Measurements from ENCODE around the gene KRTAP3-2.

KRTAP3-2 gene

DNA sequence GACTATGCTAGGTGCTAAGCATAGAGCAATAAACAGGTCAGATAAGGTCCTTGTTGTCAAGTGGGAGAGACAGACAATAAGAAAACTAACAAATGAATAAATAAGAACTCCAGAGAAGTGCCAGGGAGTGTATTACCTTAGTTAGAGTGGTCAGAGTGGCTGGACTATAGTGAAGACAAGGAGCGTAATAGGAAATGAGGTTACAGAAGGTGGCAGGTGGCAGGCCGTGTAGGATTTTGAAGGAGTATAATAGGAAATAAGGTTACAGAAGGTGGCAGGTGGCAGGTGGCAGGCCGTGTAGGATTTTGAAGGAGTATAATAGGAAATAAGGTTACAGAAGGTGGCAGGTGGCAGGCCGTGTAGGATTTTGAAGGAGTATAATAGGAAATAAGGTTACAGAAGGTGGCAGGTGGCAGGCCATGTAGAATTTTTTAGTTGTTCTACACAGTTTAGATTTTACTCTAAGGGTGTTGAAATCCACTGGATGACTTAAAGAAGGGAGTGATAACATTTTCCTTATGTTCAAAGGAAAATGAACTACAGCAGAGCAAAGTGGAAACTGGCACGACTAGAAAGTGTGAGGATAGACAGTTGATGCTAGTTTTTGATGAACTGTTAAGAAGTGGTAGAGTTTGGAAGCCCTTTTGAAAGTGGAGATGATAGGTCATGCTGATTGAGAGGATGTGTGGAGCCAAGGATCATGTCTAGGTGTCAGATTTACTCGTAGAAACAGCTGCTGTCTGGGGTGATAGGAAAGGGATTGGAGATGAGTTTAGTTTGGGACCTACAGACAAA is 12.8 kb upstream of the KRTAP3-2 start:
- DNase-seq (ENCODE audit: insufficient read length, low spot score) (no peak), FAIRE-seq (no peak)

DNA sequence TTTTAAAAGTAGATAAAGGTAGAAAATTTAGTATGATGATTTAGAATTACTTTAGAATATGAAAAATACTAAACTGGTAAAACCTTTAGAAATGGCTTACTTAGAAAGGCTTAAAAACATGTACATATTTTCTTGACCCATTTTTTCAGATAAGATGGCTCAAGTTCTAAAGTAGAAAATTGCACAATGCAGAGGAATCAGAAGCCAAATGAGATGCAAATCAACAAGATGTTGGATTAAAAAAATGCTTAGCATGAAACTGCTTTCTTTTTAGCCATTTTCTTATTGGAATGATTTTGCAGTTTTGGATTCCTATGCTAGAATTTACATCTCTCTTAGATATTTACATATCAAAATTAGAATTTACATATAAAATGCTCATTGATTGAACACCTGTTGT is 10.7 kb upstream of the KRTAP3-2 start:
- no peak for DNase-seq (ENCODE audit: insufficient read length, low spot score)
- no peak for FAIRE-seq

DNA sequence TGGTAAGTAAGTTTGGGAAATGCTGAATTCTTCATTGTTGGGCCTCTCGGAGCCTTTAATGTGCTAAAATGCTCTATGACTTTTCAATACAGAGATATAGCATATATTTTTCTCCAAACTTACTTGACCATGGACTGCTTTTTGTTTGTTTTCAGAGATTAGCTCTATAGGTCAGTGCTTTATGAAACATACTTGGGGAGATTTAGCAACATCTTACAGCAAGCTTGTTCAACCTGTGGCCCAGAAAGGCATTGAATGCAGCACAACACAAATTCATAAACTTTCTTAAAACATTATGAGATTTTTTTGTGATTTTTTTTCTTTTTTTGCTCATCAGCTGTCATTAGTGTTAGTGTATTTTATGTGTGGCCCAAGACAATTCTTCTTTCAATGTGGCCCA is 10.2 kb upstream of the KRTAP3-2 start:
- DNase-seq (ENCODE audit: insufficient read length, low spot score) (no peak), FAIRE-seq (no peak)

DNA sequence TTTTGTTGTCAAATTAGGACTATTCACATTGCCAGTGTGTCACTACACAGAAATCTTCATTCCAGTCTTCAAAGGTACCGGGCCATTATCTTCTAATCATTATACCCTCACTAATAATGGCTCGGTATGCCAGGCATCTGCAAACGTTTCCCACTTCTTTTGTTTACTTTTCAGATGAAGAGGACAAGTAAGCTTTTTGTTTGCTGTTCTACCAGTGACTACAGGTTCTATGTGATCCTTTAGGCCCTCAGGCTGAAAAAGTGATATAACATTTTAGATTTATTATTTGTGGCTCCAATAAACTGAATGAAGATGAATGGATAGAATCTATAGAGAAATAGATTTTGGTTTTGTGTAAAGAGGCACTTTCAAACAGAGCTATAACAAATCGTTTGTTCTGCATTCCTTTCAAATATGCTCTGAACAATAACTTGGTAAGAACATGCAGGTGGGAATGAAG is 9.6 kb upstream of the KRTAP3-2 start:
- FAIRE-seq, result no peak
- no peak for DNase-seq (ENCODE audit: insufficient read length, low spot score)

GRCh38 chr17:41008811-41009210 is 9.1 kb upstream of the KRTAP3-2 start, which contains the start of gene KRTAP3-1:
Gene KRTAP3-1 (minus strand): TSS chr17:41009128. CDS start chr17:41009074, 54 bp downstream.
- FAIRE-seq, result peak; percentile 89
- no peak for DNase-seq (ENCODE audit: insufficient read length, low spot score)

GRCh38 chr17:41004397-41004796 is 4.7 kb upstream of the KRTAP3-2 start:
- FAIRE-seq (peak; percentile 4), DNase-seq (ENCODE audit: insufficient read length, low spot score) (no peak)

DNA sequence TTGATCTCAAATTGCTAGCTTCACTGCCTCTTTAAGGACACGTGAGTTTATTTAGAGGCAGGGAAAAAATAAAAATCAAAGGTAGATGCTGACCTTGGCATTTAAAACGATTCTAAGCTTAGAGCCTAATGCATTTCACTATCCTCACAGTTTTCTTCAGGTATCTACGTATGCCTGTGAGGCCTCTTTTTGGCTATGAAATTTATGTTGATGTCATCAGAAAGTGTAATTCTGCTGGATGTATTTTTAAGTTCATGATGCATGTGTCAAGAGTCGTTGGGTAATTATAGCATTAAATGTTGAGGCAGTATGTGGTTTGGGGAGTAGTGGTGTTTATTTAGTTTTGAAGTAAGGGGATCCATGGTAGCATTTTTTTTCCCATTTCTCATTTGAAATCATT is 4.2 kb upstream of the KRTAP3-2 start:
- DNase-seq (ENCODE audit: insufficient read length, low spot score) (no peak), FAIRE-seq (no peak)

GRCh38 chr17:41002814-41003213 is 3.1 kb upstream of the KRTAP3-2 start:
- DNase-seq (ENCODE audit: insufficient read length, low spot score) (no peak), FAIRE-seq (peak; percentile 31)

GRCh38 chr17:41001795-41002194 is 2.1 kb upstream of the KRTAP3-2 start:
- FAIRE-seq (peak; percentile 69), DNase-seq (ENCODE audit: insufficient read length, low spot score) (no peak)

GRCh38 chr17:40997361-40997760 is 2.3 kb downstream of the KRTAP3-2 start:
- DNase-seq (ENCODE audit: insufficient read length, low spot score), result no peak
- FAIRE-seq, result no peak

DNA sequence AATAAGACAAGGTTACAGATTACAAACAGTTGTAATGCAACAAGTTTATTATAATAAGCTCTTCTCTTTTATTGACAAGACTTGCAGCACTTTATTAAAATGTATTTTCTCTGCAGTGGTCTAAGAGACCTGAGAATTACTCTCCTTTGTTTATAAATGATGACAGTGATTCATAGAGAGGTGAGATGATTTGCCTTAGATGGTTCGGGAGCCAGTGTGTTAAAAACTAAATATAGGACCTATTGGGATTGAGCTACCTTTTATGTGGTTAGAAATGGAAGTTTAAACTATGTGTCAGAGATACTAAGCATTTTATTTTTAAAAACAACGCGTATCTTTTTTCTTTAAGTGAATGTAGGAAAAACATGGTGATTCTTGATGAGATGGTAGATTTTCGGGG is 2.9 kb downstream of the KRTAP3-2 start:
- no peak for DNase-seq (ENCODE audit: insufficient read length, low spot score)
- FAIRE-seq, result no peak

GRCh38 chr17:40995116-40995515 is 4.6 kb downstream of the KRTAP3-2 start:
- no peak for FAIRE-seq
- DNase-seq (ENCODE audit: insufficient read length, low spot score), result no peak

DNA sequence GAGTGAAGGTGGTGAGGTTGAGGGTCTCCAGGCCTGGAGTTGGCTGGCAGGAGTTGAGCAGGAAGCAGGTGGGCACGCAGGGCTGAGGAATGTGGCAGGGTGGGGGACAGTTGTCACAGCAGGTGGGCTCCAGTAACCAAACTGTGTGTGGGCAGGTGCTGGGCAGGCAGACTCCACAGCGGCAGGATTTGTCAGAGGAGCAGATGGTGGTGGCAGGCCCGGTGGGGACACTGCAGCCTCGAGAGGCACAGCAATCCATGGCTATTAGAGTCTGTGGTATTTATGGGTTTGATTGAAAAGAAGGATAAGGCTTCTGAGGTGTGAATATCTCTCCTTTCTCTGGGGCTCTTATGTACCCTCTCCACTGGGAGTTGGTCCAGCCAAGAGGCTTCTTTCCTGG is 5.9 kb downstream of the KRTAP3-2 start, which contains the start of gene KRTAP3-3:
Gene KRTAP3-3, minus strand, starts transcription at position 326 of the 400 bp plus-strand sequence. Its CDS starts 67 bp downstream, at position 259.
- no peak for DNase-seq (ENCODE audit: insufficient read length, low spot score)
- peak; percentile 92 for FAIRE-seq

- DNase-seq (ENCODE audit: insufficient read length, low spot score) (no peak), FAIRE-seq (no peak)
Measured at GRCh38 chr17:40993084-40993483, 6.6 kb downstream of the KRTAP3-2 start.

- DNase-seq (ENCODE audit: insufficient read length, low spot score) (no peak), FAIRE-seq (no peak)
Measured at GRCh38 chr17:40992666-40993065, 7.0 kb downstream of the KRTAP3-2 start.

DNA sequence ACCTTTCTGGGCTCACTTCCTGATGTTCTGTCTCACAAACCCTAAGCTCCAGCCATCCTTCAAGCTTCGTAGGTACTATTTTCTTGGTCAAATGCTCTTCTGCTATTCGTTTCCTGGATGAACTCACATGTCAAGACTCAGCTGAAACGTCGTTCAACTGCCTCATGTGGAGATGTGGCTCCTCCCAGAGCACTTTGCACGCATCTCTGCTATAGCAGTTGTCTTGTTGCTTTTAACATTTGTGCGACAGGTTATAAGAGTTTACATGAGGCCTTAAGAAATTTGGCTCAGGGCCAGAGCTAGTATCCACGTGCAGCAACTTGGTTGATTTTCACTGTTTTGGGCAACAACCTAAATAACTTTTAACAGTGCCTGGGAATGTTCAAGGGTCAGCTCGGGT is 12.8 kb downstream of the KRTAP3-2 start:
- no peak for DNase-seq (ENCODE audit: insufficient read length, low spot score)
- peak; percentile 69 for FAIRE-seq

GRCh38 chr17:40984226-40984625 is 15.5 kb downstream of the KRTAP3-2 start, which contains the start of gene KRT40:
Gene KRT40 (minus strand): TSS chr17:40984326. CDS start chr17:40984273, 53 bp downstream.
- FAIRE-seq (no peak), DNase-seq (ENCODE audit: insufficient read length, low spot score) (no peak)

DNA sequence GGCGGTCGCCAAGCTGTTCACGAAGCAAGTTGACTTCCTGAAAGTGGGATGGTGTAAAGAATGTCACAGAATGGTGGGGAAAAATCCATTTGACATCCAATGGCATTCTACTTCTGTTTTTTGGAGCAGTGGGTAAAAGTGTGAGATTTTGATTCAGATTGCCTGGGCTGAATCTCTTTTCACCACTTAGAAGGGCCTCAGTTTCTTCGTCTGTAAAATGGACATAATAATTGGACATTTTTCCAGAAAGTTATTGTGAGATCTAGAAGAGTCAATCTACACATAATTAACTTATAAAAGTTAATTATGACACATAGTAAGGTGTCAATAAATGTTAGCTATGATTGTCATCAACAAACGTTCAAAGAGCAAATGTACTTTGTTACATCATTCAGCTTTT is 18.6 kb downstream of the KRTAP3-2 start:
- FAIRE-seq (no peak), DNase-seq (ENCODE audit: insufficient read length, low spot score) (no peak)

GRCh38 chr17:40980596-40980995 is 19.1 kb downstream of the KRTAP3-2 start:
- peak; percentile 33 for FAIRE-seq
- no peak for DNase-seq (ENCODE audit: insufficient read length, low spot score)

DNA sequence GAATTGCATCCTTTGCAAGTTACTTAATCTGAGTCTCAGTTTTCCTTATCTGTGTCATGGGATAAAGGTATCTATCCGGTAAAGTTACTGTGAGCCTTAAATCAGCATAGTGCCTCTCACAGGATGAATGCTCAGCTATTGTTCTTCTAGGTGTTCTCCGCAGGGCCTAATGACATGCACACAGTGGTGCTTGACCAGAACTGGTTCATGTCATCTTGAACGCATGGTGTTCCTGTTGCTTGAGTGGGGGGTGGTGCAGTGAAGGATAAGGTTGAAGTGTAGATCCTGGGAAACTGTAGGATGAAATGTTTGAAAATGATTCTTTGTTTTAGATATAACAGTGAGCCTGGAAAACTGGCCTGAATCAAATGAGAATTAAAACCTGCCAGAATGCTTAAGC is 19.6 kb downstream of the KRTAP3-2 start:
- DNase-seq (ENCODE audit: insufficient read length, low spot score) (no peak), FAIRE-seq (peak; percentile 80)

DNA sequence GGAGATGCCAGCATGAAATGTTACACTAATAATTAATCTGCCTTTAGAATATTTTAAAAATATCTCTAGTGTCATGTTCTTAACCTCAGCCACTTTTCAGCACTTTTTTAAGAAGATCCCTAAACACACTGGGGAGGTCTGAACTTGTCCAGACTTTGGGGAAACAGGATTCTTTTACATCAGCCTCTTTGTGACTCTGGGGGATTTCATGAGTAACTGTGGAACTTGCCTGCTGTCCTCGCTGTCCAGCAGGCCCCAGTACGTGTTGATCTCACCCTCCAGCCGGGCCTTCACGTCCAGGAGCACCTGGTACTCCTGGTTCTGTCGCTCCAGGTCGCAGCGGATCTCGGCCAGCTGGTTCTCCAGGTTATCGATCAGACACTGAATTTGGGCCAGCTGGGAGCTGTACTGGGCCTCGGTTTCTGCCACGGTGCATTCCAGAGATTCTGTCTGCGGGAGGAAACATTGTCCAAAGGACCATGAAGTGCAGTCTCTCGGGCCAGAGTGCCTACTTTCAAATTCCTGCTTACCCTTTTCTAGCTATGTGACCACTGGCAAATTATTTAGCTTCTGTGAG is 21.0 kb downstream of the KRTAP3-2 start:
- no peak for DNase-seq (ENCODE audit: insufficient read length, low spot score)
- FAIRE-seq, result no peak

DNA sequence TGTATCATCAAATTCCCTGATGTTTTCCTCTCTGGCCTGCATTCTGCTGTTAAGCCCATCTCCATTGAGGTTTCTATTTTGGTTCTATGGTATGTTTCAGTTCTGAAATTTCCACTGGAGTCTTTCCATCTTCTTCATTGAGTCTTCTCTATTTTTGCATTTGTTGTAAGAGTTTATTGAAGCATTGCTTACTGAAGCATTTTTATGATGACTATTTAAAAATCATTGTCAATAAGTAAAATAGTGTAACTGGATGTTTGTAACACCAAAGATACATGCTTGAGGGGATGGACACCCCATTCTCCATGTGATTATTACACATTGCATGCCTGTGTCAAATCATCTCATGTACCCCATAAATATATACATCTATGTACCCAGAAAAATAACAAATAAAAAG is 24.2 kb downstream of the KRTAP3-2 start:
- DNase-seq (ENCODE audit: insufficient read length, low spot score), result no peak
- no peak for FAIRE-seq

Measured in HTR-8/SVneo (cell line).